CD4-positive, alpha-beta T cell (primary cell): ENCODE data around the gene BTRC. TPM values are rescaled to one million over a fixed set of nuclear protein-coding genes. Genes with fewer than 3 reads are reported as not detected.
"Not testable (repeated sequence)": the region's sequence is repeated elsewhere in the genome, so short reads cannot be mapped to it uniquely, and the experiment has no call there.

ENCODE experiments used
- ATAC-seq: fragments of 200-7000 bp; cut with Tn5 transposase; one replicate; pipeline ENCODE4 v1.10.0; 2022; ENCODE audit warnings: mild to moderate bottlenecking; ENCODE audit not compliant: poor library complexity
- CTCF ChIA-PET: fragments of 350-600 bp; sonication (Branson Sonifier 250); formaldehyde crosslinking; loops from one replicate; lab custom pipeline; 2021; ENCODE audit warnings: antibody characterized with exemption, inconsistent platforms; lab: Charles Lee
- POLR2A ChIA-PET: fragments of 350-600 bp; sonication (Branson Sonifier 250); formaldehyde crosslinking; loops from one replicate; lab custom pipeline; 2021; ENCODE audit warnings: antibody characterized with exemption, inconsistent platforms; lab: Charles Lee
- DNase-seq, 14 experiments: peaks; one replicate each; pipeline ENCODE4 v3.0.0-alpha.2; 2013 to 2020; ENCODE audit warnings: mixed read lengths in 2 of 14
- H3K27ac ChIP-seq, 2 donors: one replicate each; pipeline versions ENCODE4 v1.5.1 to v1.7.0; 2013; ENCODE audit warnings: low read length in 2 of 2, low read depth in 1 of 2, mild to moderate bottlenecking in 1 of 2
- H3K27me3 ChIP-seq, 2 experiments: 1 replicate in 1 of 2; 2 replicates in 1 of 2; pipeline versions ENCODE4 v1.6.1 to v1.7.0; 2013; ENCODE audit warnings: low read length in 2 of 2, control low read depth in 1 of 2, mild to moderate bottlenecking in 1 of 2, moderate library complexity in 1 of 2; ENCODE audit not compliant: insufficient read depth in 2 of 2, control insufficient read depth in 1 of 2
- H3K36me3 ChIP-seq: one replicate; pipeline ENCODE4 v1.6.1; 2013; ENCODE audit warnings: low read length, control low read depth; ENCODE audit not compliant: insufficient read depth
- H3K4me1 ChIP-seq: one replicate; pipeline ENCODE4 v1.6.1; 2013; ENCODE audit warnings: low read length, control low read depth; ENCODE audit not compliant: insufficient read depth
- H3K4me3 ChIP-seq: one replicate; pipeline ENCODE4 v1.5.1; 2013; ENCODE audit warnings: mild to moderate bottlenecking, low read length, moderate library complexity
- H3K9me3 ChIP-seq, 2 experiments: 1 replicate in 1 of 2; 2 replicates in 1 of 2; pipeline versions ENCODE4 v1.6.1 to v1.7.0; 2013; ENCODE audit warnings: low read length in 2 of 2, mild to moderate bottlenecking in 2 of 2, control low read depth in 1 of 2, moderate library complexity in 1 of 2; ENCODE audit not compliant: control insufficient read depth in 1 of 2, insufficient read depth in 1 of 2
- H3K27ac Mint-ChIP-seq: one replicate; pipeline ENCODE4 v1.8.0; 2020; ENCODE audit warnings: mixed read lengths
- H3K27me3 Mint-ChIP-seq: one replicate; pipeline ENCODE4 v1.8.0; 2021; ENCODE audit warnings: mixed read lengths
- H3K36me3 Mint-ChIP-seq: one replicate; pipeline ENCODE4 v1.8.0; 2021; ENCODE audit warnings: low read depth, mixed read lengths
- H3K4me1 Mint-ChIP-seq: one replicate; pipeline ENCODE4 v1.8.0; 2021; ENCODE audit warnings: low read depth, mixed read lengths
- H3K4me3 Mint-ChIP-seq: one replicate; pipeline ENCODE4 v1.8.0; 2020; ENCODE audit warnings: mild to moderate bottlenecking, mixed read lengths
- H3K9me3 Mint-ChIP-seq: one replicate; pipeline ENCODE4 v1.8.0; 2020; ENCODE audit warnings: mixed read lengths
- intact Hi-C, 2 experiments: fragments of 100-400 bp; cut with DNase I in 1 of 2; cut with micrococcal nuclease in 1 of 2; formaldehyde crosslinking; loops; one replicate each; pipeline versions ENCODE4 v1.15.1 to v1.9.0; 2023 to 2025; cut with DNase I, micrococcal nuclease
- total RNA-seq, 174 experiments: library from RNA in 2 of 174; stranded (reverse) in 2 of 174; gene quantifications; one replicate each; pipeline ENCODE4 v1.2.3 and lab custom pipeline; 2021 to 2026
- TF ChIP-seq, protein P1 (sequence below): fragments of 200-600 bp; IDR thresholded peaks from one replicate; pipeline ENCODE4 v1.8.0; 2022; ENCODE audit warnings: antibody characterized with exemption, mild to moderate bottlenecking

BTRC gene
- total RNA-seq, 2 experiments from 2014 or later: 13.1 to 13.2 TPM

DNA sequence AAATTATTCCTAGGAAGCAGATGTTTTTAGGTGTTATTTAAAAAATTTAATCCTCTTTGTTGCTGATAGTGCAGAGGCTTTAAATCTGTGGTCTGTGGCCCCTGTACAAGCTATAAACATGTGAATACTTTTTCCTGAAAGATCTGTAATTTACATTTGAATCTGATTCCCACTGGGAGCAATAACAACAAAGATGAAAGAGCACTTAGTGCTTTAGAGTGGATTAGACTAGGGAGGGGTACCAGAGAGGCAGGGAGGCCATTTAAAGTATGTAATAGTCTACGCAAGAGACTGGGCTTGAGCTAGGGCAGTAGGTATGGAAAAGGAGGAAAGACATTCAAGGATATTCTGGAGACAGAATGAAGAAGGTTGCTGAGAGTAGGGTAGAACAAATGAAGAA, 19.1 kb downstream of the BTRC start:
- DNase-seq: no peak
- Histone ChIP-seq H3K36me3 (peaks cover 13% of the 10 kb centered on the region), H3K4me1 (peaks cover 4% of the 10 kb centered on the region), H3K27ac (no peak overlapping the region), H3K4me3 (no peak overlapping the region), H3K9me3 (no peaks in the 10 kb centered on the region), H3K27me3 (no peaks in the 10 kb centered on the region)
- H3K4me3 Mint-ChIP-seq: no peak overlapping the region
- H3K4me1 Mint-ChIP-seq: peaks cover 33% of the 10 kb centered on the region
- H3K9me3 Mint-ChIP-seq: no peaks in the 10 kb centered on the region
- H3K27me3 Mint-ChIP-seq: no peaks in the 10 kb centered on the region
- ChIA-PET CTCF (no interaction called here), POLR2A (interaction anchor here (0.6 kb wide), 1 partner anchor 17 kb away, joined by 4 read pairs; no protein-coding TSS in a partner anchor)
- H3K27ac Mint-ChIP-seq: no peak overlapping the region
- intact Hi-C loops: no loop called here
- TF ChIP-seq, protein P1, sequence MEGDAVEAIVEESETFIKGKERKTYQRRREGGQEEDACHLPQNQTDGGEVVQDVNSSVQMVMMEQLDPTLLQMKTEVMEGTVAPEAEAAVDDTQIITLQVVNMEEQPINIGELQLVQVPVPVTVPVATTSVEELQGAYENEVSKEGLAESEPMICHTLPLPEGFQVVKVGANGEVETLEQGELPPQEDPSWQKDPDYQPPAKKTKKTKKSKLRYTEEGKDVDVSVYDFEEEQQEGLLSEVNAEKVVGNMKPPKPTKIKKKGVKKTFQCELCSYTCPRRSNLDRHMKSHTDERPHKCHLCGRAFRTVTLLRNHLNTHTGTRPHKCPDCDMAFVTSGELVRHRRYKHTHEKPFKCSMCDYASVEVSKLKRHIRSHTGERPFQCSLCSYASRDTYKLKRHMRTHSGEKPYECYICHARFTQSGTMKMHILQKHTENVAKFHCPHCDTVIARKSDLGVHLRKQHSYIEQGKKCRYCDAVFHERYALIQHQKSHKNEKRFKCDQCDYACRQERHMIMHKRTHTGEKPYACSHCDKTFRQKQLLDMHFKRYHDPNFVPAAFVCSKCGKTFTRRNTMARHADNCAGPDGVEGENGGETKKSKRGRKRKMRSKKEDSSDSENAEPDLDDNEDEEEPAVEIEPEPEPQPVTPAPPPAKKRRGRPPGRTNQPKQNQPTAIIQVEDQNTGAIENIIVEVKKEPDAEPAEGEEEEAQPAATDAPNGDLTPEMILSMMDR: no peak
- ATAC-seq: no peak
- peaks cover 61% of the 10 kb centered on the region for H3K36me3 Mint-ChIP-seq

DNA sequence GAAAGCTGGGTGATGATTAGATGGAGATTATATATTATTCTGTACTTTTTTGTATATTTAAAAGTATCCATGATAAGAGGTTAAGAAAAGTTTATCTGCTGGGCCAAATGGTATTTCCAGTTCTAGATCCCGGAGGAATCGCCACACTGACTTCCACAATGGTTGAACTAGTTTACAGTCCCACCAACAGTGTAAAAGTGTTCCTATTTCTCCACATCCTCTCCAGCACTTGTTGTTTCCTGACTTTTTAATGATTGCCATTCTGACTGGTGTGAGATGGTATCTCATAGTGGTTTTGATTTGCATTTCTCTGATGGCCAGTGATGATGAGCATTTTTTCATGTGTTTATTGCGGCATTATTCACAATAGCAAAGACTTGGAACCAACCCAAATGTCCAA, 20.0 kb downstream of the BTRC start:
- H3K27me3 Mint-ChIP-seq, H3K9me3 Mint-ChIP-seq, CTCF ChIA-PET: not testable (repeated sequence)

DNA sequence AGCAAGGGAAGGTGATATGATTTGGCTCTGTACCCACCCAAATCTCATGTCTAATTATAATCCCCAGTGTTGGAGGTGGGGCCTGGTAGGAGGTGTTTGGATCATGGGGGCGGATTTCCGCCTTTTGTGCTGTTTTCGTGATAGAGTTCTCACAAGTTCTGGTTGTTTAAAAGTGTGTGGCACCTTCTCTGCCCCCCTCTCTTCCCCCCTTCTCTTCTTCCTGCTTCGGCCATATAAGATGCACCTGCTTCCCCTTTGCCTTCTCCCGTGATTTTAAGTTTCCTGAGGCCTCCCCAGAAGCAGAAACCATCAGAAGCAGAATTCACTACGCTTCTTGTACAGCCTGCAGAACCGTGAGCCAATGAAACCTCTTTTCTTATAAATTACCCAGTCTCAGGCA, 21.1 kb downstream of the BTRC start:
- Histone ChIP-seq H3K36me3 (peaks cover 13% of the 10 kb centered on the region), H3K9me3 (no peaks in the 10 kb centered on the region), H3K4me3 (no peak overlapping the region), H3K4me1 (peaks cover 4% of the 10 kb centered on the region), H3K27me3 (no peaks in the 10 kb centered on the region), H3K27ac (no peak overlapping the region)
- ChIA-PET POLR2A (no interaction called here), CTCF (no interaction called here)
- intact Hi-C loops: no loop called here
- Mint-ChIP-seq H3K36me3 (peaks cover 47% of the 10 kb centered on the region), H3K4me3 (no peak overlapping the region), H3K27ac (no peak overlapping the region), H3K9me3 (no peaks in the 10 kb centered on the region), H3K27me3 (no peaks in the 10 kb centered on the region), H3K4me1 (peaks cover 32% of the 10 kb centered on the region)
- ATAC-seq (no peak), DNase-seq (no peak)
- TF ChIP-seq, protein P1: no peak

More for the DNA sequence above, 20.0 kb downstream of the BTRC start:
- DNase-seq, H3K9me3 ChIP-seq, H3K27ac Mint-ChIP-seq, H3K27ac ChIP-seq, POLR2A ChIA-PET, H3K27me3 ChIP-seq, ATAC-seq, intact Hi-C loops, H3K4me1 ChIP-seq, H3K4me3 ChIP-seq, H3K4me3 Mint-ChIP-seq: not testable (repeated sequence)
- Mint-ChIP-seq H3K4me1 (peaks cover 33% of the 10 kb centered on the region), H3K36me3 (peaks cover 58% of the 10 kb centered on the region)
- peaks cover 13% of the 10 kb centered on the region for H3K36me3 ChIP-seq
